Renal cortical epithelial cell (primary cell): ENCODE results near the gene TPM1. TPM values are rescaled to one million over a fixed set of nuclear protein-coding genes. Genes with fewer than 3 reads are reported as not detected.

ENCODE experiments used
- DNase-seq: peaks from one replicate; pipeline ENCODE4 v3.0.0-alpha.2; 2011; ENCODE audit warnings: low read depth
- total RNA-seq: library from RNA; depleted of rRNA; stranded (reverse); fragments of >200 nt; gene quantifications from 2 replicates; pipeline ENCODE4 v1.2.3, GENCODE V29; 2014

TPM1 gene
- total RNA-seq, 1 donor from 2014 or later = 1,733 TPM

- DNase-seq = no peak
Measured at GRCh38 chr15:63041402-63041973, 1.1 kb upstream of the TPM1 start.

GRCh38 chr15:63042877-63043334 lies 359 bp downstream of the TPM1 start:
- no peak for DNase-seq

- no peak for DNase-seq
Measured at GRCh38 chr15:63043335-63044076, 959 bp downstream of the TPM1 start.

GRCh38 chr15:63044077-63044644 lies 1.6 kb downstream of the TPM1 start:
- no peak for DNase-seq

GRCh38 chr15:63044645-63045464 lies 2.3 kb downstream of the TPM1 start:
- DNase-seq = peak; percentile 80

- DNase-seq = peak; percentile 56
Measured at GRCh38 chr15:63045465-63045840, 2.9 kb downstream of the TPM1 start.

GRCh38 chr15:63045879-63046278 lies 3.3 kb downstream of the TPM1 start:
- DNase-seq = no peak

GRCh38 chr15:63046917-63047760 lies 4.6 kb downstream of the TPM1 start:
- no peak for DNase-seq

- DNase-seq = no peak
Measured at GRCh38 chr15:63047792-63048114, 5.2 kb downstream of the TPM1 start.

- DNase-seq = peak; percentile 84
Measured at GRCh38 chr15:63048115-63048775, 5.7 kb downstream of the TPM1 start.

- peak; percentile 51 for DNase-seq
Measured at GRCh38 chr15:63048776-63049665, 6.5 kb downstream of the TPM1 start.

- no peak for DNase-seq
Measured at GRCh38 chr15:63049783-63050371, 7.3 kb downstream of the TPM1 start.

GRCh38 chr15:63050731-63051155 lies 8.2 kb downstream of the TPM1 start:
- DNase-seq = peak; percentile 54

- DNase-seq = peak; percentile 76
Measured at GRCh38 chr15:63051156-63052066, 8.9 kb downstream of the TPM1 start.

GRCh38 chr15:63052077-63052841 lies 9.7 kb downstream of the TPM1 start:
- no peak for DNase-seq

- DNase-seq = peak; percentile 52
Measured at GRCh38 chr15:63052961-63053698, 10.6 kb downstream of the TPM1 start.

- peak; percentile 44 for DNase-seq
Measured at GRCh38 chr15:63054281-63054683, 11.7 kb downstream of the TPM1 start.
